GM19023 (cell line): ENCODE data around the gene MMEL1.
"Not testable (repeated sequence)": the region's sequence is repeated elsewhere in the genome, so short reads cannot be mapped to it uniquely, and the experiment has no call there.

Experiments used
- ATAC-seq: cut with Tn5 transposase; IDR thresholded peaks from one replicate; pipeline ENCODE4 v1.9.1; 2021; ENCODE audit warnings: mild to moderate bottlenecking, moderate library complexity; ENCODE audit not compliant: unreplicated experiment

MMEL1 gene

GRCh38 chr1:2559509-2560298, 73.1 kb downstream of the MMEL1 start:
- no peak for ATAC-seq

- ATAC-seq, result no peak
These were observed 74.0 kb downstream of the MMEL1 start for GRCh38 chr1:2558861-2559260.

- ATAC-seq, result no peak
These were observed 74.4 kb downstream of the MMEL1 start for GRCh38 chr1:2558420-2558819.

DNA sequence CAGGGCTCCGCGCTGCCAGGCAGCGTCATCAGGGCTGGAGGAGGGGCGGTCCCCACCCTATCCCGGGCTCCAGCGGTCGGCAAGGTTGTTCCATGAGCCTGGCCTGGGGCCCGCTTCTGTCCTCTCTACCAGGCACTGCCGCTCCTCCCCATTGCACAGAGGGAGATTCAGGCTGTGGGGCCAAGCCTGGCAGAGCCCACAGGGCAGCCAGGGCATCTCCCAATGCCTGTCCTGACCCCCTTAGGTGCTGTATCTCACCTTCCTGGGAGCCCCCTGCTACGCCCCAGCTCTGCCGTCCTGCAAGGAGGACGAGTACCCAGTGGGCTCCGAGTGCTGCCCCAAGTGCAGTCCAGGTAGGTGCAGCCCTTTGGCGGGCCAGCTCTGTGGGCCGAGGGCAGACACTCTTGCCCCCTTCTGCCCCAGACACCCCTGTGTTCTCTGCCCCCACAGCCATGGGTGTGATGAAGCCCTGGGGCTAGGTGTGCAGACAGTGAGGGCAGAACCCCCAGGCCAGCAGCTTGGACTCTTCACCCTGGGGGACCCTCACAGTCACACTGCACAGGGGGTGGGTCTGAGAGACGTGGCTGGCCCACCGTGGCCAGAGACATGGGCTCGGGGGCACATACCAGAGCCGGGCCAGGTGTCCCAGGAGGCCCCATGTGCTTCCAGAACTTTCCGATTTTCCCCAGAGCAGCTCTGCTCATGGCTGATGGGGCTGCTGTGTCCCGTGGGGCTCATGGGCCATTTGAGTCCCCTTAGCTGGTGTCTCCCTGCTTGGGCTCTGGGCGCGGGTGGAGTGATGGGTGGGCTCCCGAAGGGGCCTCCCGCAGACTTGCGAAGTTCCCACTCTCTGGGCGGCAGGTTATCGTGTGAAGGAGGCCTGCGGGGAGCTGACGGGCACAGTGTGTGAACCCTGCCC, 75.1 kb downstream of the MMEL1 start:
- no peak for ATAC-seq

- ATAC-seq, result peak; percentile 10
These were observed 75.9 kb downstream of the MMEL1 start for GRCh38 chr1:2556678-2557481.

DNA sequence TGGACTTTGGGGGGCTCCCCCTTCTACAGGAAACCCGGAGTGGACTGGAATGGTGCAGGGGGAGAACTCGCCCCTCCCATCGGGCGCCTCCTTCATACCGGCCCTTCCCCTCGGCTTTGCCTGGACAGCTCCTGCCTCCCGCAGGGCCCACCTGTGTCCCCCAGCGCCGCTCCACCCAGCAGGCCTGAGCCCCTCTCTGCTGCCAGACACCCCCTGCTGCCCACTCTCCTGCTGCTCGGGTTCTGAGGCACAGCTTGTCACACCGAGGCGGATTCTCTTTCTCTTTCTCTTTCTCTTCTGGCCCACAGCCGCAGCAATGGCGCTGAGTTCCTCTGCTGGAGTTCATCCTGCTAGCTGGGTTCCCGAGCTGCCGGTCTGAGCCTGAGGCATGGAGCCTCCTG, 76.5 kb downstream of the MMEL1 start, which contains the start of gene TNFRSF14:
Gene TNFRSF14, plus strand, starts transcription at position 95 of the 401 bp plus-strand sequence. Its CDS starts 294 bp downstream, at position 389.
- peak; percentile 36 for ATAC-seq

DNA sequence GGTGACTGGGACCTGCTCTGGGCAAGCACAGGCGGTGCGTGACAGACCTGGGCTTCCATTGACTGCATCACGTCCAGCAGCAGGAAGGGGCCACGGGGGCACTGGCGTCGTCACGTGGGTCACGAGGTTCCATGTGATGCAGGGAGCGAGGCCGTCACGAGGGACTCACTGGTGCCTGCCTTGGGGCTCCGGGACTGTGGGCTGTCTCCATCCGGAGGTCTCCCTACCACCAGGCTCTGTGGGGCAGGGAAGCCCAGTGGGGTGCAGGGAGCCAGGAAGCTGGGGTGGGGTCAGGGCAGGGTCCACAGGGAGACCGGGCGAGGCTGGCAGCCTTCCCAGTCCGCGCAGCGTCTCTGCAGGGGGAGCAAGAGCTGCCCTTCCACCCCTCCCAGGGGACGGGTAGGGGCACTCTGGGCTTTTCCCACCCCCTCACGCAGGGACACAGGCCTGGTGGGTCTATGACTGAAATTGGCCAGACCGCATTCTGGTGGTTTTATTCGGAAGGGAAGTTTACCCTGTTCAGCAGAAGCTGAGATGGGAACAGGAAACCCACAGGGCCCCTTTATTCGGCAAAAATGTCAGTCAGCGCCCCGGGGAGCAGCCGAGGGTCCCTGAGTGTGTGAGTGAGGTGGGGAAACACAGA, 77.1 kb downstream of the MMEL1 start:
- peak; percentile 33 for ATAC-seq

- ATAC-seq, result no peak
These were observed 78.0 kb downstream of the MMEL1 start for GRCh38 chr1:2554621-2555387.

GRCh38 chr1:2553871-2554620, 78.8 kb downstream of the MMEL1 start:
- no peak for ATAC-seq

DNA sequence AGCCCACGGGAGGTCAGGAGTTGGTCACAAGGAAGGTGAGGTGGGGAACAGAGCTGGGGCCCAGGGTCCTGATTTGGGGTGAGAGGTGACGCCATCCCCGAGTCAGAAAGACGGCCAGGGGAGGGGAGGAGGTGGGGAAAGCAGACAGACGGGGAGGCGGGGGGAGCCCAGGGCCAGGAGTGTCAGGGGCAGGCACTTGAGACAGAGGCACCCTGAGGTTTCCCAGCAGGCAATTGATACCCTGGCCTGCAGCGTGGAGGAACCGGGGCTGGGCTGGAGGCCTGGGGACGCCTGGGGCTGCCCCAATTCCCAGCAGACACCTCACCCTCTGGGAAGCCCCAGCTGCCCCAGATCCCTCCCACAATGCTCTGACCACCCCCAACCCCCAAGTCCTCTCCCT, 79.7 kb downstream of the MMEL1 start:
- ATAC-seq, result not testable (repeated sequence)

GRCh38 chr1:2552189-2552588, 80.6 kb downstream of the MMEL1 start:
- no peak for ATAC-seq

DNA sequence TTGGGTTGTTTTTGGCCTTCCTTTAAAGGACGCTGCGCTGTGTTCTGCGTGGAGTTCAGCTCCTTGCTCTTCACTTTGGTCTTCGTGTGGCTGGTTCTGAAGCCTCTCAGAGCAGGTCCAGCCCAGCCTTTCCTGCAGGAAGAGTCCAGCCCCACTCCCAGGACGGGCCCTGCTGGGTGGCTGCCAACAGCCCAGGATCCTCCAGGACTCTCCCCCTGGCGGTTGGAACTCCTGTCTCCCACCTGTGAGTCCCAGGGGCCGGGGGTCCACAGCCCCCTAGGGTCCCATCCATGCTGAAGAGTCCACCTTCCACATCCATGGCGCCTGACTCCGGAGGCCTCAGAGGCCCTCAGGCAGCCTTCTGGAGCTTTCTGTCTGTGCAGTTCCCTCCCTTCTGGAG, 81.3 kb downstream of the MMEL1 start:
- ATAC-seq, result not testable (repeated sequence)

DNA sequence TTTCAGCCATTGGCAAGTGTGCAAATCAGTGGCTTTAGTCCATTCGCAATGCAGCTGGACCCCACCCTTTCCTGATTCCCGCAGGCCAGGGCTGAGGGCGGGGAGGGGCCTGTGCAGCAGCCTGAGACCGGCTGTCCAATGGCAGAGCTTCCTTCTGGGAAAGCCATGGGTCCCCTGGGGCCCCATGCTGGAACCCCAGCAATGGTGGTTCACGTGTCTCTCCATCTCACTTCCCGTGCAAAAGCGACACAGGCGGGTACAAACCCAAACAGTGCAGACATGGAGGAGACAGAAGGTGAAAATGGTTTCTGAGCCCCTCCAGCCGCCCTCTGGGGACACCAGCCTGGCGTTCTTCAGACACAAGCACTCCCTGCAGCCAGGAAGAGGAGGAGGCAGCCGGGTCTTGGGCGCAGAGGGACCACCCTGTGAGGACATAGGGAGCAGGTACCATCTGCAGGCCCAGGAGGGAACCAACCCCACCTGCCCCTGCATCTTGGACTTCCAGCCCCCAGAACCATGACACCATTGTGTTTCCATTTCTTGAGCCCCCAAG, 82.4 kb downstream of the MMEL1 start:
- ATAC-seq, result not testable (repeated sequence)

- not testable (repeated sequence) for ATAC-seq
These were observed 83.3 kb downstream of the MMEL1 start for GRCh38 chr1:2549367-2550029.

DNA sequence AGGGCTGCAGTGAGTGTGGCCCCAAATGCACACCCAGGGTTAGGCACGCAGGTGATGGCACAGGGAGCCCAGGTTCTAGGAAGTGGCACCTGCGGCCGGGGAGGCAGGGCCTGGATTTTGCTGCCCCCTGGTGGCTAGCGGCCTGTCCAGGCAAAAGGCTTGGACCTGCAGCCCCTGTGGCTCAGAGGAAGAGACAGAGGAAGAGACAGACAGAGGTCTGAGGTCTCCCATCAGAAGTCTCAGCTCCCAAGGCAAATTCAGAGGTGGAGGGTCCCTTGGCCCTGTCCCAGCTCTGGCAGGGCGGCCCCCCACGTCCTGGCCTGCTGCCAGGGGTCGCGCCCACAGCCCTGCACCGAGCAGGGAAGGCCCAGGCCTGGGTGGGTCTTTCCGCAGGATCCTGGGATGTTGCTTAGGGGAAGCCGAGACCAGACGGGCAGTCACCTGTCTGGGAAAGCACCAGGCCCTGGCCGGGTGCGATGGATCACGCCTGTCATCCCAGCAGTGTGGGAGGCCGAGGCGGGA, 84.7 kb downstream of the MMEL1 start:
- ATAC-seq, result peak; percentile 8

DNA sequence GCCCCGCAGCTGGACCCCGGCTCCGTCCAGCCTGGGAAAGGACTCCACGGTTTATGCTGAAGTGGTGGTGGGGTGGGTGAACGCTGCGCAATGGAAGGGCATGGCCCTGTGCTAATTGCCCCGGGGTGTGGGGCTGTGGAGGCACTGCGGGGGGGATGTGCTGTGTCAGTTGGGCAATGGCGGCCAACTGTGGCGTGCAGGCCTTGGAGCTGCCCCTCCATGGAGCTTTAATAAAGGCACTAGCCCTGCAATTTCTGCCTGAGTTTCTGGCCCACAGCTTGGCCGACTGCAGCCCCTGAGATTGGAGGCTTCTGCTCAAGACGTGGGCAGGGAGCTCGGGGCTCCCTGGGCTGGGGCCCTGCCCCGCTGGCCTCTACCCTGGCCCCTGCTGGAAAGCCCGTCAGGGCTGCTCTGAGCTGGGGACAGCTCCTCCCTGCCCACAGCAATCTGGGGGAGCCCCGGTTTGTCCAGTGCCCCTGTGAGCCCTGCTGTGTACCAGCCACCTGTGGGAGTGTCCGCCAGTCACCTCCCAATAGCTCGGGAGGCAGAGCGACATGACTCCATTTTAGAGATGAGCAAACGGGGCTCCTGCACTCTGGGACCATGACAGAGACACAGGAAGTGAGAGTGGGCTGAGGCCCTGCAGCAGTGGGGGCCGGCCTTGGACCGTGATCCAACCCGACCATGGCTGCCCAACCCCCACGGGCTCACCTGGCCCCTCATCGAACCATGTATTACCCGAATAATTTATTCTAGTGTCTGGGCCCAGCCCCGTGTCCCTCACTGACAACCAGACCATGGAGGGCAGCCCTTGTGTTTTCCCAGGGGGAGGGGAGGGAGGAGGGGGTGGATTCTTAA, 85.4 kb downstream of the MMEL1 start:
- no peak for ATAC-seq
